GM21515 (cell line): ENCODE data around the gene SUFU.
"Not testable (repeated sequence)": the region's sequence is repeated elsewhere in the genome, so short reads cannot be mapped to it uniquely, and the experiment has no call there.

ENCODE experiments used
- ATAC-seq: cut with Tn5 transposase; IDR thresholded peaks from one replicate; pipeline ENCODE4 v1.9.1; 2021; ENCODE audit not compliant: unreplicated experiment

Gene SUFU

GRCh38 chr10:102511583-102512274, 8.0 kb downstream of the SUFU start:
- ATAC-seq = peak; percentile 84

DNA sequence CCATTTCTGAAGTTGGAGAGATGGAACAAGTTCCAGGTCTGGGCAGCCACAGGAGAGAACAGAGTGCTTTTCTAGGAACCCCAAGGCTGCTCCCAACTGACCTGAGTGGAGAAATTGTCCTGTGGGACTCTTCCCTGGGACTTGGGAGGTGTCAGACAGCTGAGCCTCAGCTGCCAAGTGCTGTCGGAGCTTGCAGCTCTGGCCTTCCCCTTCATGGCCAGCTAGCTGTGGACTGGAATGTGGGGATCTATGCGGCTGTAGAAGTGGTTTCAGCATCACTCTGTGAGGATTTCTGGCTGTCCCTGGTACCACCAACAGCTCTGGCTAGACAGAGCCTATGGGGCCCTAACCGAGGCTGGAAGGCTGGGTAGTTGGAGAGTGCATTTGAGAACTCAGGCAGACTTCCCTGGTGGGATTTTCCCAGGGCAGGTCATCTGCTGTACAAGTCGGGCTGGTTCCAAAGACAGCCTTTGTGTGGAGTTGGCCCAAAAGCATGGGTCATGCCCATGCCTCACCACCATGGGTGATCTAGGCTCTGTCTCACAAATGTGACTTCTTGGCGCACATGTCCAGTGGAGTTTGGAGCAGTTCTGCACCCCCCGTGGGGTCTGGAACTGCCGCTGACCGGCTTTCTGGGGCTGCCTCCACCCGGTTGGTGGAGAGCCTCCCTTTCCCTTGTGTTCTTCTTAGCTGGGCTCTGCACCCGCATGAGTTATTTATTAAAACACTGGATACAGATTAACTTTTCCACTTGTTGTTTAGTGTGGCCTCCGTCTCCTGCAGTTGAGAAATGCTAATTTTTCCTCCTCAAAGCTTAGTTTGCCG, 10.9 kb downstream of the SUFU start:
- ATAC-seq = no peak

GRCh38 chr10:102515724-102516123, 12.0 kb downstream of the SUFU start:
- no peak for ATAC-seq

DNA sequence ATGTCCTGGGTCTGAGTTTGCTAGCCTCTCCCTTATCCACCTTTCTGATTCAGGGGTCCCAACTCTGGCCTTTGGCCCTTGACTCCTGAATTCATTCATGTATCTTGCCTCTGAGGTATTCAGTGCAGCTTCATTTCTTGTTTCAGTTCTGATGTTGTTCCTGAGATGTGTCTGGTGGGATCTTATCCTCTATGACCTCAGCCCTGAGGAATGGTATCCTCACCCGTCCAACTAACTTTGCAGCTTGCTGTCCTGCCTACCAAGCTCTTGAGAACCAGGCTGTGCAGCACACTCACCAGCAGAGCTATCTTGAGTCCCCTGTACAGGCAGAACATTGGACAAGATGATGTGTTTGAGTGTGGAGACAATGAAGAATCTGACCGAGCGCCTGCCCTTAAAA, 13.8 kb downstream of the SUFU start:
- no peak for ATAC-seq

- no peak for ATAC-seq
These were observed 15.6 kb downstream of the SUFU start for GRCh38 chr10:102519246-102519825.

- ATAC-seq = no peak
These were observed 19.1 kb downstream of the SUFU start for GRCh38 chr10:102522874-102523249.

GRCh38 chr10:102523250-102524029, 19.7 kb downstream of the SUFU start:
- ATAC-seq = no peak

DNA sequence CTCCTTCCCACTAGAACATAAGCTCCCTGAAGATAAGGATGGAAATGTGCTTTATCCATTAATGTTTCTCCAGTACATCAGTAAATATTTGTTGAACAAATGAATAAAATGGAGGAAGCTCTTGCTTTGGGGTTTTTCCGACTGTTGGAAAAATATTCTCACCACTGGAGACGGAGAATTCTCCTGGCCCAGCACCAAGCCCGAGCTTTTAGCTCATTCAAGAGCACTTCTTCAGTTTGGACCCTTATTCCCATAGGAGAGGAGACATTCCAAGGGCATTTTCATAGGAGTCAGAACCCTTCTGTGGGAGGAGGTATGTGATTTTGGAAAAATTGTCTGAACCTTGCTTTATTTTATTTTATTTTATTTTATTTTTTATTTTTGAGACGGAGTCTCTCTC, 21.0 kb downstream of the SUFU start:
- ATAC-seq = no peak

GRCh38 chr10:102527546-102527945, 23.8 kb downstream of the SUFU start:
- ATAC-seq = no peak

DNA sequence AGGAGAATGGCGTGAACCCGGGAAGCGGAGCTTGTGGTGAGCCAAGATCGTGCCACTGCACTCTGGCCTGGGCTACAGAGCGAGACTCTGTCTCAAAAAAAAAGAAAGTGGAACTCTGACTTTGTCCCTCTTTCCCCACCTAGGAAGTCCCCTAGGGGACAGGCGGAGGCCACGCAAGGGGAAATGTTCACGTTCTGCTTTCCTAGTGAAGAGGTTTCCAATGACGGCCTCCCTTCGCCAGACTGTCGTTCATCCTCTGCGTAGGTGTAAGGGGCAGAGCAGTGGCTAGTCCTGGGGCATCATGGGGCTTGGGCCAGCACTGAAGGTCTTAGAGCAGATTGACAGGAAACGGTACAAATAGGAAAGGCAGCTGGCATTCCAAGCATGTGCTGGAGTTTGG, 30.6 kb downstream of the SUFU start:
- no peak for ATAC-seq

GRCh38 chr10:102534966-102535365, 31.2 kb downstream of the SUFU start:
- not testable (repeated sequence) for ATAC-seq

DNA sequence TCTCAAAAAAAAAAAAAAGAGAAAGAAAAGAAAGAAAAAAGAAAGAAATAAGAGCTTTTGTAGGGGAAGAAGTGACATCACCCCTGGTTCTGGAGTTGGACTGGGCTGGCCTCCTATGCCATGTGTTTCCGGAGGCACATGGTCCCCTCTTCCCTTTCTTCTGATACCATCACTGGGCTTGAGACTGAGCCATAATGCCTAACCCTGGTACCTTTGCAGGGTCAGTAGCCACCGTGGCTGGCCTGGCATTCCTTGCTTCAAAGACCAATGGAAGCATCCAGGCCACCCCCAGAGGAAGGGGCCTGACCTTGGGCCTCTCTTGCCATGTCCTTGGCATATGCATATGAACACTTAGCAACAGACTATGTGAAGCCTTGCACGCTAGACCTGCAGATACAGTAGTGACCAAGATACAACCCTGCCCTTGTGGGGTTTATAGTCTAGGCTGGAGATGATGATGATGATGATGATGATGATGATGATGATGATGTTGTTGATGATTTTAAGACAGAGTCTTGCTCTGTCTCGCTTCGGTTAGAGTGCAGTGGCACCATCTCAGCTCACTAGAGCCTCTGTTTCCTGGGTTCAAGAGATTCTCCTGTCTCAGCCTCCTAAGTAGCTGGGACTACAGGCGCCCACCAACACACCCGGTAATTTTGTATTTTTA, 31.8 kb downstream of the SUFU start:
- no peak for ATAC-seq

GRCh38 chr10:102537367-102537766, 33.6 kb downstream of the SUFU start:
- ATAC-seq = no peak

DNA sequence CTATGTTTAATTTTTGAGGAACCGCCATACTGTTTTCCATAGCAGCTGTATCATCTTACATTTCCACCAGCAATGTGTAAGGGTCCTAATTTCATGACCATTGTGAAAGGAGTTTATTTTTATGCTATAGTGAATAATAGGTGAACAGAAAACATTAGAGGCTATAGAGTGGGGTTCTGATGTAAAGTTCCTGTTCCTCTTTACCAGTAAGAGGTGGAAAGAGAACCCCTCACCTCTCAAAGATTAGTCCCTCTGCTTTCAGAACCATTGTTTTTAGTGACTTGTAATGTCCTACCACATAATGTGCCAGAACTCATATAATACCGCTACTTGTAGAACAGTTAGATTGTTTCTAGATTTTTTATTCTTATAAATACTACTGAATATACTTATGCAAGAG, 34.2 kb downstream of the SUFU start:
- ATAC-seq = no peak

GRCh38 chr10:102538811-102539210, 35.0 kb downstream of the SUFU start:
- no peak for ATAC-seq

- no peak for ATAC-seq
These were observed 36.3 kb downstream of the SUFU start for GRCh38 chr10:102540023-102540422.

DNA sequence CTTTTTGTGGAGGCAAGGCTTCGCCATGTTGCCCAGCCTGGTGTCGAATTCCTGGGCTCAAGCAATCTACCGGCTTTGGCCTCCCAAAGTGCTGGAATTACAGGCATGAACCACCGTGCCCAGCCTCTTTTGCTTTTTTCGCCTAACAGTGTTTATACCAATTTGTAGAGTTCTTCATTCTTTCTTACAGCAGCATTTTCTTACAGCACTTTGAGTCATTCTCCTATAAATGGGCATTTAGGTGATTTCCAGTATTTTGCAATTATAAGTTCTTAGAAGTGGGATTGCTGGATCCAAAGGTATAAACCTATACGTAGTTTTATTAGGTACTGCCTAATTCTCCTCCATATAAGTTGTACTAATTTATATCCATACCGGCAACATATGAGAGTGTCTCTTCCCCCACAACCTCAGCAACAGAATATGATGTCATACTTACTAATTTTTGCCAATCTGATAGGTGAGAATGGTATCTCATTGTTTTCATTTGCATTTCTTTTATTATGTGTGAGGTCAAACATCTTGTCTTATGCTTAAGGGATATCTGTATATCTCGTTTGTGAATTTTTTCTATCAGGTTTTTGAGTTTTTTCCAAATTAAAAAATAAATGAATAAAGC, 39.1 kb downstream of the SUFU start:
- no peak for ATAC-seq

DNA sequence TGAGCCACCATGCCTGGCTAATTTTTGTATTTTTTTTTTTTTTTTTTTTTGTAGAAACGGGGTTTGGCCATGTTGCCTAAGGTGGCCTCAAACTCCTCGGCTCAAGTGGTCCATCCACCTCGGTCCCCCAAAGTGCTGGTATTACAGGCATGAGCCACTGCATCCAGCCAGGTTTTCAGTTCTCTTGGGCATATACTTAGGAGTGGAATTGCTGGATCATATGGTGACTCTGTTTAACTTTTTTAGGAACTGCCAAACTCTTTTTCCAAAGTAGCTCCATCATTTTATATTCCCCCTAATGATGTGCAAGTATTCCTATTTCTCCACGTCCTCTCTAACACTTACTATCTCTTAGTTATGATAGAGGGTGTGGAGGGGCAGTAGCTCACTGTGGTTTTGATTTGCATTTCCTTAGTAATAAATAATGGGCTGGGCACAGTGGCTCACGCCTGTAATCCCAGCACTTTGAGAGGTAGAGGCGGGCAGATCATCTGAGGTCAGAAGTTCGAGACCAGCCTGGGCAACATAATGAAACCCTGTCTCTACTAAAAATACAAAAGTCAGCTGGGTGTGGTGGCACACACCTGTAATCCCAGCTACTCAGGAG, 41.6 kb downstream of the SUFU start:
- no peak for ATAC-seq

- no peak for ATAC-seq
These were observed 42.2 kb downstream of the SUFU start for GRCh38 chr10:102545997-102546396.
